ENCODE data around the gene CWC27.

Gene CWC27

GRCh38 chr5:65062469-65063083, 293.8 kb downstream of the CWC27 start:
- H3K4me1 ChIP-seq (ENCODE audit: control insufficient read depth, insufficient read depth, low read depth, low read length): peaks cover 2% of the 10 kb centered on the region
- H2AK5ac ChIP-seq (ENCODE audit: low read length, severe bottlenecking): no peak overlapping the region
- no peak overlapping the region for H2BK15ac ChIP-seq (ENCODE audit: low read depth, poor library complexity, severe bottlenecking)
- no peak overlapping the region for H3K27ac ChIP-seq (ENCODE audit: low read length, poor library complexity, severe bottlenecking)
- H3K23ac ChIP-seq (ENCODE audit: low read length in 2 of 2): no peak overlapping the region
- H3K18ac ChIP-seq (ENCODE audit: low read depth in 1 of 2, low read length in 2 of 2): peak overlapping the region; percentile 78 to 80
- no peaks in the 10 kb centered on the region for H3K27me3 ChIP-seq (ENCODE audit: control insufficient read depth in 1 of 2, insufficient read depth in 1 of 2, low read length in 2 of 2)
- 24% methylated on average over 5 of the region's 6 CpGs for WGBS
- H3K14ac ChIP-seq (ENCODE audit: low read length in 2 of 2): no peak overlapping the region
- H3K9ac ChIP-seq (ENCODE audit: low read length): peak overlapping the region; percentile 76
- H4K91ac ChIP-seq (ENCODE audit: low read length): no peak overlapping the region
- H3K36me3 ChIP-seq (ENCODE audit: control insufficient read depth in 1 of 2, insufficient read depth in 2 of 2, low read depth in 1 of 2, low read length in 2 of 2): no peaks in the 10 kb centered on the region
- H2BK120ac ChIP-seq (ENCODE audit: low read depth, low read length): no peak overlapping the region
- DNase-seq: peak; percentile 96
- H2BK12ac ChIP-seq (ENCODE audit: low read length in 2 of 2): peak overlapping the region; percentile 33 to 96
- H3K79me1 ChIP-seq (replicated peaks; ENCODE audit: low read length, poor library complexity, severe bottlenecking): no peaks in the 10 kb centered on the region
- H4K8ac ChIP-seq (ENCODE audit: low read length): no peak overlapping the region
- H3K4ac ChIP-seq (ENCODE audit: low read depth in 1 of 2, low read length in 2 of 2): no peak overlapping the region
- no peak overlapping the region for H3K4me2 ChIP-seq (ENCODE audit: low read length, poor library complexity, severe bottlenecking)
- no peak overlapping the region for H2AFZ ChIP-seq (ENCODE audit: low read depth, low read length)
- H3K9me3 ChIP-seq (ENCODE audit: control insufficient read depth, low read length): no peaks in the 10 kb centered on the region
- H3K4me3 ChIP-seq (ENCODE audit: insufficient read depth in 1 of 2, low read depth in 1 of 2, low read length in 2 of 2): peak overlapping the region in 1 of 2 experiments; percentile 41
- H2BK5ac ChIP-seq (ENCODE audit: low read depth, low read length, poor library complexity, severe bottlenecking): no peak overlapping the region

- H3K18ac ChIP-seq (ENCODE audit: low read depth in 1 of 2, low read length in 2 of 2): no peak overlapping the region
- DNase-seq: no peak
- H2BK120ac ChIP-seq (ENCODE audit: low read depth, low read length): no peak overlapping the region
- no peak overlapping the region for H3K27ac ChIP-seq (ENCODE audit: low read length, poor library complexity, severe bottlenecking)
- no peak overlapping the region for H3K9ac ChIP-seq (ENCODE audit: low read length)
- no peaks in the 10 kb centered on the region for H3K27me3 ChIP-seq (ENCODE audit: control insufficient read depth in 1 of 2, insufficient read depth in 1 of 2, low read length in 2 of 2)
- H3K4ac ChIP-seq (ENCODE audit: low read depth in 1 of 2, low read length in 2 of 2): no peak overlapping the region
- no peak overlapping the region for H4K8ac ChIP-seq (ENCODE audit: low read length)
- H2AK5ac ChIP-seq (ENCODE audit: low read length, severe bottlenecking): no peak overlapping the region
- no peak overlapping the region for H3K4me3 ChIP-seq (ENCODE audit: insufficient read depth in 1 of 2, low read depth in 1 of 2, low read length in 2 of 2)
- WGBS: 100% methylated on average over 2 of the region's 2 CpGs
- no peak overlapping the region for H2BK12ac ChIP-seq (ENCODE audit: low read length in 2 of 2)
- H2AFZ ChIP-seq (ENCODE audit: low read depth, low read length): no peak overlapping the region
- no peak overlapping the region for H3K14ac ChIP-seq (ENCODE audit: low read length in 2 of 2)
- H2BK15ac ChIP-seq (ENCODE audit: low read depth, poor library complexity, severe bottlenecking): no peak overlapping the region
- no peak overlapping the region for H3K23ac ChIP-seq (ENCODE audit: low read length in 2 of 2)
- H4K91ac ChIP-seq (ENCODE audit: low read length): no peak overlapping the region
- no peaks in the 10 kb centered on the region for H3K4me1 ChIP-seq (ENCODE audit: control insufficient read depth, insufficient read depth, low read depth, low read length)
- H3K79me1 ChIP-seq (replicated peaks; ENCODE audit: low read length, poor library complexity, severe bottlenecking): no peaks in the 10 kb centered on the region
- no peak overlapping the region for H2BK5ac ChIP-seq (ENCODE audit: low read depth, low read length, poor library complexity, severe bottlenecking)
- no peaks in the 10 kb centered on the region for H3K9me3 ChIP-seq (ENCODE audit: control insufficient read depth, low read length)
- no peak overlapping the region for H3K4me2 ChIP-seq (ENCODE audit: low read length, poor library complexity, severe bottlenecking)
- H3K36me3 ChIP-seq (ENCODE audit: control insufficient read depth in 1 of 2, insufficient read depth in 2 of 2, low read depth in 1 of 2, low read length in 2 of 2): no peaks in the 10 kb centered on the region
Observed at GRCh38 chr5:65065001-65065511, 296.3 kb downstream of the CWC27 start.

GRCh38 chr5:65066387-65067146, 297.8 kb downstream of the CWC27 start:
- Histone ChIP-seq H2AK5ac (ENCODE audit: low read length, severe bottlenecking) (no peak overlapping the region), H2BK120ac (ENCODE audit: low read depth, low read length) (no peak overlapping the region), H2BK15ac (ENCODE audit: low read depth, poor library complexity, severe bottlenecking) (no peak overlapping the region), H3K4me2 (ENCODE audit: low read length, poor library complexity, severe bottlenecking) (no peak overlapping the region), H3K27me3 (ENCODE audit: control insufficient read depth in 1 of 2, insufficient read depth in 1 of 2, low read length in 2 of 2) (no peaks in the 10 kb centered on the region), H4K91ac (ENCODE audit: low read length) (no peak overlapping the region), H3K4ac (ENCODE audit: low read depth in 1 of 2, low read length in 2 of 2) (no peak overlapping the region), H2AFZ (ENCODE audit: low read depth, low read length) (no peak overlapping the region), H3K4me3 (ENCODE audit: insufficient read depth in 1 of 2, low read depth in 1 of 2, low read length in 2 of 2) (no peak overlapping the region), H3K79me1 (replicated peaks; ENCODE audit: low read length, poor library complexity, severe bottlenecking) (no peaks in the 10 kb centered on the region), H3K14ac (ENCODE audit: low read length in 2 of 2) (no peak overlapping the region), H3K9me3 (ENCODE audit: control insufficient read depth, low read length) (no peaks in the 10 kb centered on the region), H3K36me3 (ENCODE audit: control insufficient read depth in 1 of 2, insufficient read depth in 2 of 2, low read depth in 1 of 2, low read length in 2 of 2) (no peaks in the 10 kb centered on the region), H3K27ac (ENCODE audit: low read length, poor library complexity, severe bottlenecking) (no peak overlapping the region), H2BK5ac (ENCODE audit: low read depth, low read length, poor library complexity, severe bottlenecking) (no peak overlapping the region), H2BK12ac (ENCODE audit: low read length in 2 of 2) (no peak overlapping the region), H3K18ac (ENCODE audit: low read depth in 1 of 2, low read length in 2 of 2) (no peak overlapping the region), H3K9ac (ENCODE audit: low read length) (no peak overlapping the region), H3K4me1 (ENCODE audit: control insufficient read depth, insufficient read depth, low read depth, low read length) (no peaks in the 10 kb centered on the region), H3K23ac (ENCODE audit: low read length in 2 of 2) (no peak overlapping the region), H4K8ac (ENCODE audit: low read length) (no peak overlapping the region)
- DNase-seq: no peak
- WGBS: 60% methylated on average over 4 of the region's 5 CpGs

GRCh38 chr5:65067147-65067506, 298.4 kb downstream of the CWC27 start:
- Histone ChIP-seq H3K4me2 (ENCODE audit: low read length, poor library complexity, severe bottlenecking) (no peak overlapping the region), H3K23ac (ENCODE audit: low read length in 2 of 2) (no peak overlapping the region), H3K4ac (ENCODE audit: low read depth in 1 of 2, low read length in 2 of 2) (no peak overlapping the region), H2BK5ac (ENCODE audit: low read depth, low read length, poor library complexity, severe bottlenecking) (no peak overlapping the region), H3K27ac (ENCODE audit: low read length, poor library complexity, severe bottlenecking) (no peak overlapping the region), H4K91ac (ENCODE audit: low read length) (no peak overlapping the region), H4K8ac (ENCODE audit: low read length) (no peak overlapping the region), H3K4me3 (ENCODE audit: insufficient read depth in 1 of 2, low read depth in 1 of 2, low read length in 2 of 2) (no peak overlapping the region), H3K36me3 (ENCODE audit: control insufficient read depth in 1 of 2, insufficient read depth in 2 of 2, low read depth in 1 of 2, low read length in 2 of 2) (no peaks in the 10 kb centered on the region), H2BK120ac (ENCODE audit: low read depth, low read length) (no peak overlapping the region), H3K18ac (ENCODE audit: low read depth in 1 of 2, low read length in 2 of 2) (no peak overlapping the region), H3K27me3 (ENCODE audit: control insufficient read depth in 1 of 2, insufficient read depth in 1 of 2, low read length in 2 of 2) (no peaks in the 10 kb centered on the region), H2BK12ac (ENCODE audit: low read length in 2 of 2) (no peak overlapping the region), H3K4me1 (ENCODE audit: control insufficient read depth, insufficient read depth, low read depth, low read length) (no peaks in the 10 kb centered on the region), H3K14ac (ENCODE audit: low read length in 2 of 2) (no peak overlapping the region), H2BK15ac (ENCODE audit: low read depth, poor library complexity, severe bottlenecking) (no peak overlapping the region), H3K9me3 (ENCODE audit: control insufficient read depth, low read length) (no peaks in the 10 kb centered on the region), H2AFZ (ENCODE audit: low read depth, low read length) (no peak overlapping the region), H3K9ac (ENCODE audit: low read length) (no peak overlapping the region), H3K79me1 (replicated peaks; ENCODE audit: low read length, poor library complexity, severe bottlenecking) (no peaks in the 10 kb centered on the region), H2AK5ac (ENCODE audit: low read length, severe bottlenecking) (no peak overlapping the region)
- WGBS: 100% methylated on average over 1 of the region's 1 CpG
- no peak for DNase-seq

Data from mesenchymal stem cell (in vitro differentiated cells and primary cell).